ENCODE data around the gene PDE4DIP.
"Not testable (repeated sequence)": the region's sequence is repeated elsewhere in the genome, so short reads cannot be mapped to it uniquely, and the experiment has no call there.

The PDE4DIP gene

GRCh38 chr1:149016626-149017025 is 172.4 kb downstream of the PDE4DIP start:
- no CpG with 5 or more reads among the region's 2 CpGs for WGBS
- H3K4me3 ChIP-seq (ENCODE audit: insufficient read depth in 1 of 2, low read depth in 1 of 2, low read length in 2 of 2); H3K23ac ChIP-seq (ENCODE audit: low read length in 2 of 2); H2BK120ac ChIP-seq (ENCODE audit: low read depth, low read length); H3K27me3 ChIP-seq (ENCODE audit: control insufficient read depth in 1 of 2, insufficient read depth in 1 of 2, low read length in 2 of 2); H2AK5ac ChIP-seq (ENCODE audit: low read length, severe bottlenecking); H3K4me2 ChIP-seq (ENCODE audit: low read length, poor library complexity, severe bottlenecking); DNase-seq; H2BK12ac ChIP-seq (ENCODE audit: low read length in 2 of 2); H3K79me1 ChIP-seq (replicated peaks; ENCODE audit: low read length, poor library complexity, severe bottlenecking); H4K91ac ChIP-seq (ENCODE audit: low read length); H2AFZ ChIP-seq (ENCODE audit: low read depth, low read length); H3K9ac ChIP-seq (ENCODE audit: low read length); H3K18ac ChIP-seq (ENCODE audit: low read depth in 1 of 2, low read length in 2 of 2); H3K9me3 ChIP-seq (ENCODE audit: control insufficient read depth, low read length); H3K4me1 ChIP-seq (ENCODE audit: control insufficient read depth, insufficient read depth, low read depth, low read length); H4K8ac ChIP-seq (ENCODE audit: low read length); H3K14ac ChIP-seq (ENCODE audit: low read length in 2 of 2); H2BK5ac ChIP-seq (ENCODE audit: low read depth, low read length, poor library complexity, severe bottlenecking); H2BK15ac ChIP-seq (ENCODE audit: low read depth, poor library complexity, severe bottlenecking); H3K4ac ChIP-seq (ENCODE audit: low read depth in 1 of 2, low read length in 2 of 2); H3K27ac ChIP-seq (ENCODE audit: low read length, poor library complexity, severe bottlenecking); H3K36me3 ChIP-seq (ENCODE audit: control insufficient read depth in 1 of 2, insufficient read depth in 2 of 2, low read depth in 1 of 2, low read length in 2 of 2): not testable (repeated sequence)

- not testable (repeated sequence) for H2BK15ac ChIP-seq (ENCODE audit: low read depth, poor library complexity, severe bottlenecking); H2BK120ac ChIP-seq (ENCODE audit: low read depth, low read length); H2BK5ac ChIP-seq (ENCODE audit: low read depth, low read length, poor library complexity, severe bottlenecking); H3K27me3 ChIP-seq (ENCODE audit: control insufficient read depth in 1 of 2, insufficient read depth in 1 of 2, low read length in 2 of 2); H3K4me2 ChIP-seq (ENCODE audit: low read length, poor library complexity, severe bottlenecking); H3K4me3 ChIP-seq (ENCODE audit: insufficient read depth in 1 of 2, low read depth in 1 of 2, low read length in 2 of 2); H3K36me3 ChIP-seq (ENCODE audit: control insufficient read depth in 1 of 2, insufficient read depth in 2 of 2, low read depth in 1 of 2, low read length in 2 of 2); H2BK12ac ChIP-seq (ENCODE audit: low read length in 2 of 2); H3K4ac ChIP-seq (ENCODE audit: low read depth in 1 of 2, low read length in 2 of 2); H3K18ac ChIP-seq (ENCODE audit: low read depth in 1 of 2, low read length in 2 of 2); H2AFZ ChIP-seq (ENCODE audit: low read depth, low read length); H3K9me3 ChIP-seq (ENCODE audit: control insufficient read depth, low read length); H3K79me1 ChIP-seq (replicated peaks; ENCODE audit: low read length, poor library complexity, severe bottlenecking); H3K14ac ChIP-seq (ENCODE audit: low read length in 2 of 2); H3K27ac ChIP-seq (ENCODE audit: low read length, poor library complexity, severe bottlenecking); H4K91ac ChIP-seq (ENCODE audit: low read length); H3K23ac ChIP-seq (ENCODE audit: low read length in 2 of 2); H2AK5ac ChIP-seq (ENCODE audit: low read length, severe bottlenecking); H4K8ac ChIP-seq (ENCODE audit: low read length); H3K9ac ChIP-seq (ENCODE audit: low read length); DNase-seq; H3K4me1 ChIP-seq (ENCODE audit: control insufficient read depth, insufficient read depth, low read depth, low read length)
- WGBS: no CpG with 5 or more reads among the region's 3 CpGs
Observed at GRCh38 chr1:149018577-149018976, 174.3 kb downstream of the PDE4DIP start.

GRCh38 chr1:149024327-149024726 is 180.1 kb downstream of the PDE4DIP start:
- DNase-seq; H3K36me3 ChIP-seq (ENCODE audit: control insufficient read depth in 1 of 2, insufficient read depth in 2 of 2, low read depth in 1 of 2, low read length in 2 of 2); H3K9me3 ChIP-seq (ENCODE audit: control insufficient read depth, low read length); H3K18ac ChIP-seq (ENCODE audit: low read depth in 1 of 2, low read length in 2 of 2); H3K4me3 ChIP-seq (ENCODE audit: insufficient read depth in 1 of 2, low read depth in 1 of 2, low read length in 2 of 2); H2BK12ac ChIP-seq (ENCODE audit: low read length in 2 of 2); H2BK15ac ChIP-seq (ENCODE audit: low read depth, poor library complexity, severe bottlenecking); H3K9ac ChIP-seq (ENCODE audit: low read length); H2AFZ ChIP-seq (ENCODE audit: low read depth, low read length); H2BK120ac ChIP-seq (ENCODE audit: low read depth, low read length); H3K14ac ChIP-seq (ENCODE audit: low read length in 2 of 2); H3K79me1 ChIP-seq (replicated peaks; ENCODE audit: low read length, poor library complexity, severe bottlenecking); H3K23ac ChIP-seq (ENCODE audit: low read length in 2 of 2); H3K27me3 ChIP-seq (ENCODE audit: control insufficient read depth in 1 of 2, insufficient read depth in 1 of 2, low read length in 2 of 2); H4K8ac ChIP-seq (ENCODE audit: low read length); H3K4me2 ChIP-seq (ENCODE audit: low read length, poor library complexity, severe bottlenecking); H3K4ac ChIP-seq (ENCODE audit: low read depth in 1 of 2, low read length in 2 of 2); H2AK5ac ChIP-seq (ENCODE audit: low read length, severe bottlenecking); H2BK5ac ChIP-seq (ENCODE audit: low read depth, low read length, poor library complexity, severe bottlenecking); H3K27ac ChIP-seq (ENCODE audit: low read length, poor library complexity, severe bottlenecking); H3K4me1 ChIP-seq (ENCODE audit: control insufficient read depth, insufficient read depth, low read depth, low read length); H4K91ac ChIP-seq (ENCODE audit: low read length): not testable (repeated sequence)
- WGBS: no CpG with 5 or more reads among the region's 3 CpGs

GRCh38 chr1:149033916-149034315 is 189.7 kb downstream of the PDE4DIP start:
- not testable (repeated sequence) for H4K91ac ChIP-seq (ENCODE audit: low read length); H2AFZ ChIP-seq (ENCODE audit: low read depth, low read length); H3K36me3 ChIP-seq (ENCODE audit: control insufficient read depth in 1 of 2, insufficient read depth in 2 of 2, low read depth in 1 of 2, low read length in 2 of 2); H2BK15ac ChIP-seq (ENCODE audit: low read depth, poor library complexity, severe bottlenecking); H3K23ac ChIP-seq (ENCODE audit: low read length in 2 of 2); H2AK5ac ChIP-seq (ENCODE audit: low read length, severe bottlenecking); H3K9ac ChIP-seq (ENCODE audit: low read length); H3K4me2 ChIP-seq (ENCODE audit: low read length, poor library complexity, severe bottlenecking); H3K79me1 ChIP-seq (replicated peaks; ENCODE audit: low read length, poor library complexity, severe bottlenecking); H3K18ac ChIP-seq (ENCODE audit: low read depth in 1 of 2, low read length in 2 of 2); DNase-seq; H3K4me1 ChIP-seq (ENCODE audit: control insufficient read depth, insufficient read depth, low read depth, low read length); H3K27me3 ChIP-seq (ENCODE audit: control insufficient read depth in 1 of 2, insufficient read depth in 1 of 2, low read length in 2 of 2); H2BK5ac ChIP-seq (ENCODE audit: low read depth, low read length, poor library complexity, severe bottlenecking); H2BK12ac ChIP-seq (ENCODE audit: low read length in 2 of 2); H2BK120ac ChIP-seq (ENCODE audit: low read depth, low read length); H3K14ac ChIP-seq (ENCODE audit: low read length in 2 of 2); H4K8ac ChIP-seq (ENCODE audit: low read length); H3K27ac ChIP-seq (ENCODE audit: low read length, poor library complexity, severe bottlenecking); H3K9me3 ChIP-seq (ENCODE audit: control insufficient read depth, low read length); H3K4ac ChIP-seq (ENCODE audit: low read depth in 1 of 2, low read length in 2 of 2); H3K4me3 ChIP-seq (ENCODE audit: insufficient read depth in 1 of 2, low read depth in 1 of 2, low read length in 2 of 2)
- no CpG with 5 or more reads among the region's 3 CpGs for WGBS

Measured in mesenchymal stem cell (in vitro differentiated cells and primary cell).